ENCODE results near the gene SP3. TPM values are rescaled to one million over a fixed set of nuclear protein-coding genes. Genes with fewer than 3 reads are reported as not detected.
A peak's percentile ranks its signal among the peaks of the same experiment; 100 is the strongest.
"Not testable (repeated sequence)": the region's sequence is repeated elsewhere in the genome, so short reads cannot be mapped to it uniquely, and the experiment has no call there.

SP3 gene
- total RNA-seq, 1 experiment from 2014 or later: 53.7 TPM

- DNase-seq (ENCODE audit: low spot score): no peak
Observed at GRCh38 chr2:173891315-173892037, 73.7 kb downstream of the SP3 start.

- not testable (repeated sequence) for DNase-seq (ENCODE audit: low spot score)
Observed at GRCh38 chr2:173889464-173889863, 75.7 kb downstream of the SP3 start.

GRCh38 chr2:173886613-173887012, 78.6 kb downstream of the SP3 start:
- no peak for DNase-seq (ENCODE audit: low spot score)

GRCh38 chr2:173884025-173884802, 81.0 kb downstream of the SP3 start:
- peak; percentile 36 for DNase-seq (ENCODE audit: low spot score)

GRCh38 chr2:173881886-173882285, 83.3 kb downstream of the SP3 start:
- no peak for DNase-seq (ENCODE audit: low spot score)

- no peak for DNase-seq (ENCODE audit: low spot score)
Observed at GRCh38 chr2:173881461-173881860, 83.7 kb downstream of the SP3 start.

GRCh38 chr2:173880561-173880960, 84.6 kb downstream of the SP3 start:
- no peak for DNase-seq (ENCODE audit: low spot score)

- no peak for DNase-seq (ENCODE audit: low spot score)
Observed at GRCh38 chr2:173876833-173877413, 88.2 kb downstream of the SP3 start.

GRCh38 chr2:173874894-173875237, 90.3 kb downstream of the SP3 start:
- no peak for DNase-seq (ENCODE audit: low spot score)

GRCh38 chr2:173874003-173874893, 90.9 kb downstream of the SP3 start:
- no peak for DNase-seq (ENCODE audit: low spot score)

GRCh38 chr2:173872714-173873113, 92.5 kb downstream of the SP3 start:
- no peak for DNase-seq (ENCODE audit: low spot score)

GRCh38 chr2:173869244-173870229, 95.6 kb downstream of the SP3 start:
- DNase-seq (ENCODE audit: low spot score): no peak

- no peak for DNase-seq (ENCODE audit: low spot score)
Observed at GRCh38 chr2:173868406-173868805, 96.8 kb downstream of the SP3 start.

- DNase-seq (ENCODE audit: low spot score): no peak
Observed at GRCh38 chr2:173866874-173867618, 98.1 kb downstream of the SP3 start.

GRCh38 chr2:173865971-173866873, 99.0 kb downstream of the SP3 start:
- DNase-seq (ENCODE audit: low spot score): no peak

GRCh38 chr2:173862612-173863217, 102.5 kb downstream of the SP3 start:
- no peak for DNase-seq (ENCODE audit: low spot score)

- no peak for DNase-seq (ENCODE audit: low spot score)
Observed at GRCh38 chr2:173860566-173860965, 104.6 kb downstream of the SP3 start.

- DNase-seq (ENCODE audit: low spot score): no peak
Observed at GRCh38 chr2:173860082-173860481, 105.1 kb downstream of the SP3 start.

All from H4 (cell line).